Progenitor cell of endocrine pancreas (in vitro differentiated cells): Measurements from ENCODE around the gene SLC13A1. TPM values are rescaled to one million over a fixed set of nuclear protein-coding genes. Genes with fewer than 3 reads are reported as not detected.
"Not testable (repeated sequence)": the region's sequence is repeated elsewhere in the genome, so short reads cannot be mapped to it uniquely, and the experiment has no call there.

Experiments used
- DNase-seq: peaks from one replicate; pipeline ENCODE4 v3.0.0; 2021; ENCODE audit warnings: low spot score; ENCODE audit not compliant: unreplicated experiment
- H3K27ac Mint-ChIP-seq: 2 replicates; pipeline ENCODE4 v1.8.0; 2021; ENCODE audit warnings: mild to moderate bottlenecking, moderate library complexity, mixed read lengths
- H3K27me3 Mint-ChIP-seq: 2 replicates; pipeline ENCODE4 v1.8.0; 2021; ENCODE audit warnings: mixed read lengths
- H3K36me3 Mint-ChIP-seq: 2 replicates; pipeline ENCODE4 v1.8.0; 2022; ENCODE audit warnings: mixed read lengths; ENCODE audit not compliant: insufficient read depth
- H3K4me1 Mint-ChIP-seq: 2 replicates; pipeline ENCODE4 v1.8.0; 2021; ENCODE audit warnings: low read depth, mixed read lengths
- H3K4me3 Mint-ChIP-seq: 2 replicates; pipeline ENCODE4 v1.8.0; 2021; ENCODE audit warnings: low read depth, mild to moderate bottlenecking, moderate library complexity, mixed read lengths
- H3K9me3 Mint-ChIP-seq: 2 replicates; pipeline ENCODE4 v1.8.0; 2021; ENCODE audit warnings: low read depth, mixed read lengths
- CTCF ChIP-seq: fragments of 200-600 bp; sonication (generic); IDR thresholded peaks from one replicate; pipeline ENCODE4 v1.5.0; 2021; ENCODE audit warnings: antibody characterized with exemption, mild to moderate bottlenecking; ENCODE audit not compliant: unreplicated experiment
- total RNA-seq: library from RNA; stranded (reverse); gene quantifications from 2 replicates; pipeline ENCODE4 v1.2.1, GENCODE V29; 2021

SLC13A1 gene
- total RNA-seq, 1 donor from 2014 or later = not detected

- Mint-ChIP-seq H3K4me1 (no peaks in the 10 kb centered on the region), H3K27me3 (no peaks in the 10 kb centered on the region), H3K27ac (no peak overlapping the region), H3K9me3 (peaks cover 2% of the 10 kb centered on the region), H3K36me3 (no peaks in the 10 kb centered on the region), H3K4me3 (no peak overlapping the region)
- no peak for TF ChIP-seq CTCF
- DNase-seq = no peak
Observed at GRCh38 chr7:123090456-123090855, 109.3 kb downstream of the SLC13A1 start.

DNA sequence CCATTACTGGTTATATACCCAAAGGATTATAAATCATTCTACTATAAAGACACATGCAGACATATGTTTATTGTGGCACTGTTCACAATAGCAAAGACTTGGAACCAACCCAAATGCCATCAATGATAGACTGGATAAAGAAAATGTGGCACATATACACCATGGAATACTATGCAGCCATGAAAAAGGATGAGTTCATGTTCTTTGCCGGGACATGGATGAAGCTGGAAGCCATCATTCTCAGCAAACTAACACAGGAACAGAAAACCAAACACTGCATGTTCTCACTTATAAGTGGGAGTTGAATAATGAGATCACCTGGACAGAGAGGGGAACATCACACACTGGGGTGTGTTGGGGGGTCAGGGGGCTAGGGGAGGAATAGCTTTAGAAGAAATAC lies 112.9 kb downstream of the SLC13A1 start:
- peaks cover 11% of the 10 kb centered on the region for H3K9me3 Mint-ChIP-seq
- H3K27ac Mint-ChIP-seq, H3K4me3 Mint-ChIP-seq, H3K36me3 Mint-ChIP-seq, H3K27me3 Mint-ChIP-seq, H3K4me1 Mint-ChIP-seq, DNase-seq: not testable (repeated sequence)

DNA sequence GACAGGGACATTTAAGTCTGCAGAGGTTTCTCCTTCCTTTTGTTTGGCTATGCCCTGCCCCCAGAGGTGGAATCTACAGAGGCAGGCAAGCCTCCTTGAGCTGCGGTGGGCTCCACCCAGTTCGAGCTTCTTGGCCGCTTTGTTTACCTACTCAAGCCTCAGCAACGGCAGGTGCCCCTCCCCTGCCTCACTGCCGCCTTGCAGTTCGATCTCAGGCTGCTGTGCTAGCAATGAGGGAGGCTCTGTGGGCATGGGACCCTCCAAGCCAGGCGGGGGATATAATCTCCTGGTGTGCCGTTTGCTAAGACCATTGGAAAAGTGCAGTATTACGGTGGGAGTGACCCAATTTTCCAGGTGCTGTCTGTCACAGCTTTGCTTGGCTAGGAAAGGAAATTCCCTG lies 114.9 kb downstream of the SLC13A1 start:
- not testable (repeated sequence) for H3K27ac Mint-ChIP-seq, H3K36me3 Mint-ChIP-seq, H3K4me1 Mint-ChIP-seq, H3K4me3 Mint-ChIP-seq, DNase-seq, H3K27me3 Mint-ChIP-seq
- H3K9me3 Mint-ChIP-seq = peaks cover 14% of the 10 kb centered on the region

DNA sequence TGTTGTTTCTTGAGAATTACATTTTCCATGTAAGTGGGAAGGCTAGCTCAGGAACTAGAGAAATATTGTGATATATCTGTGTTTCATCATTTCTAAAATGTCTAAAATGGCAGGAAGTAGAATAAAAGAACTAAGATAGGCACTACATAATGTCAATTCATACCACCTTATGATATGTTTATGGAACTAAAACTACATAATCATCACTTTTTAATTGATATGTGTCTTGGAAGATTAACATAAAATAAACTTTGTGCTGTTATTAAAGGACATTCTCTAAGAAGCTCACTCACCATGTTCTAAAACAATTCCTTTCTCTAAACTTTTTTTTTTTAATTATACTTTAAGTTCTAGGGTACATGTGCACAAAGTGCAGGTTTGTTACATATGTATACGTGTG lies 120.7 kb downstream of the SLC13A1 start:
- no peak for TF ChIP-seq CTCF
- Mint-ChIP-seq H3K36me3 (no peaks in the 10 kb centered on the region), H3K27ac (no peak overlapping the region), H3K4me3 (no peak overlapping the region), H3K4me1 (peaks cover 6% of the 10 kb centered on the region), H3K9me3 (peaks cover 11% of the 10 kb centered on the region), H3K27me3 (no peaks in the 10 kb centered on the region)
- DNase-seq = no peak

- TF ChIP-seq CTCF = no peak
- H3K36me3 Mint-ChIP-seq = no peaks in the 10 kb centered on the region
- peak overlapping the region; percentile 26 for H3K27ac Mint-ChIP-seq
- peaks cover 2% of the 10 kb centered on the region for H3K9me3 Mint-ChIP-seq
- H3K27me3 Mint-ChIP-seq = no peaks in the 10 kb centered on the region
- H3K4me3 Mint-ChIP-seq = no peak overlapping the region
- DNase-seq = no peak
- H3K4me1 Mint-ChIP-seq = peaks cover 6% of the 10 kb centered on the region
Observed at GRCh38 chr7:123075838-123076467, 123.8 kb downstream of the SLC13A1 start.

DNA sequence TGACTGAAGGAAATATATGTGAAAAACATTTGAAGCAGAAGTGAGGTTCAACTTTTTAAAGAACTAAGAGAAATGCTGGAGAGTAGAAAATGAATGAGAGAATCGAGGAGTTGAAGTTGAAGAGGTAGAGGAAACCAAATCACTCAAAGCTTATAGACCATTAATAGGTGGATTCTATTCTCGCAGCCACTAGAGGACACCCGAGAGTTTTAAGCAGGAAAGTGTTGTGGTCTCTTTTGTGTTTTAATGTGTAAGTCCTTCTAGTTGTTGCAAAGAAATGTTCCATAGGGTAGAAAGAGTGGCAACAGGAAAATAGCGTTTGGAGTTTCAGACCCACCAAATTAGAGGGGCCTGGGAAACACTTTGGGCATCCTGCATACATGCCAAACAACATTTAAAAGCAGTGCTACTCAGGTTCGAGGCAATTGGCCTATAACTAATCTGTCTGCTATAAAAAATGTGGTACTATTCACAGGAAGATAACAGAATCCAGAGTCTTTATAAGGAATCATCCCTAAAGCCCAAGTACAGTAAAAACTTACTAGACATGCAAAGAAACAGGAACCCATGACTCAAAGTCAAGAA lies 129.0 kb downstream of the SLC13A1 start:
- Mint-ChIP-seq H3K4me3 (no peak overlapping the region), H3K4me1 (no peaks in the 10 kb centered on the region), H3K27ac (no peak overlapping the region), H3K36me3 (no peaks in the 10 kb centered on the region), H3K27me3 (no peaks in the 10 kb centered on the region), H3K9me3 (no peaks in the 10 kb centered on the region)
- peak; percentile 58 for TF ChIP-seq CTCF
- no peak for DNase-seq
